GM10248 (cell line): ENCODE data around the gene NT5DC1.
A peak's percentile ranks its signal among the peaks of the same experiment; 100 is the strongest.

Experiments
- CTCF ChIA-PET: fragments of 300-600 bp; sonication (Branson Sonifier 250); formaldehyde crosslinking; extraction: SDS; loops from one replicate; lab custom pipeline; 2021; ENCODE audit warnings: antibody characterized with exemption; lab: Yijun Ruan, JAX
- POLR2A ChIA-PET: fragments of 350-650 bp; sonication (Branson Sonifier 250); formaldehyde crosslinking; extraction: SDS; loops from one replicate; lab custom pipeline; 2020; ENCODE audit warnings: antibody characterized with exemption; lab: Yijun Ruan, JAX
- DNase-seq: peaks from one replicate; pipeline ENCODE4 v3.0.0; 2012; ENCODE audit errors: extremely low spot score
- TF ChIP-seq, protein P1 (sequence below): IDR thresholded peaks from 2 replicates; pipeline ENCODE4 v1.5.1; 2012; ENCODE audit warnings: mild to moderate bottlenecking, low read depth; ENCODE audit errors: extremely low read depth, missing control alignments, control extremely low read depth

NT5DC1 gene

GRCh38 chr6:116271149-116271708 is 170.6 kb downstream of the NT5DC1 start:
- POLR2A ChIA-PET, result no interaction called here
- CTCF ChIA-PET, result interaction anchor here (1.2 to 5.6 kb wide), 8 partner anchors 8 to 294 kb away, joined by 3 to 49 read pairs (median 10); partner anchors contain the start of genes TSPYL1 and TSPYL4
- no peak for DNase-seq
- TF ChIP-seq, protein P1, sequence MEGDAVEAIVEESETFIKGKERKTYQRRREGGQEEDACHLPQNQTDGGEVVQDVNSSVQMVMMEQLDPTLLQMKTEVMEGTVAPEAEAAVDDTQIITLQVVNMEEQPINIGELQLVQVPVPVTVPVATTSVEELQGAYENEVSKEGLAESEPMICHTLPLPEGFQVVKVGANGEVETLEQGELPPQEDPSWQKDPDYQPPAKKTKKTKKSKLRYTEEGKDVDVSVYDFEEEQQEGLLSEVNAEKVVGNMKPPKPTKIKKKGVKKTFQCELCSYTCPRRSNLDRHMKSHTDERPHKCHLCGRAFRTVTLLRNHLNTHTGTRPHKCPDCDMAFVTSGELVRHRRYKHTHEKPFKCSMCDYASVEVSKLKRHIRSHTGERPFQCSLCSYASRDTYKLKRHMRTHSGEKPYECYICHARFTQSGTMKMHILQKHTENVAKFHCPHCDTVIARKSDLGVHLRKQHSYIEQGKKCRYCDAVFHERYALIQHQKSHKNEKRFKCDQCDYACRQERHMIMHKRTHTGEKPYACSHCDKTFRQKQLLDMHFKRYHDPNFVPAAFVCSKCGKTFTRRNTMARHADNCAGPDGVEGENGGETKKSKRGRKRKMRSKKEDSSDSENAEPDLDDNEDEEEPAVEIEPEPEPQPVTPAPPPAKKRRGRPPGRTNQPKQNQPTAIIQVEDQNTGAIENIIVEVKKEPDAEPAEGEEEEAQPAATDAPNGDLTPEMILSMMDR, result no peak

- TF ChIP-seq, protein P1, result no peak
- CTCF ChIA-PET, result interaction anchor here (1.4 to 5.8 kb wide), 5 partner anchors 9 to 284 kb away, joined by 5 to 52 read pairs (median 15); no protein-coding TSS in a partner anchor
- no peak for DNase-seq
- POLR2A ChIA-PET, result no interaction called here
Observed at GRCh38 chr6:116277124-116277523, 176.5 kb downstream of the NT5DC1 start.

- no peak for DNase-seq
- POLR2A ChIA-PET, result interaction anchor here (0.9 kb wide), 1 partner anchor 25 kb away, joined by 4 read pairs; no protein-coding TSS in a partner anchor
- TF ChIP-seq, protein P1, result no peak
- CTCF ChIA-PET, result interaction anchor here (0.8 to 5.8 kb wide), 10 partner anchors 10 to 285 kb away, joined by 3 to 52 read pairs (median 7); partner anchors contain the start of gene TSPYL4
Observed at GRCh38 chr6:116278481-116278829, 177.8 kb downstream of the NT5DC1 start.

DNA sequence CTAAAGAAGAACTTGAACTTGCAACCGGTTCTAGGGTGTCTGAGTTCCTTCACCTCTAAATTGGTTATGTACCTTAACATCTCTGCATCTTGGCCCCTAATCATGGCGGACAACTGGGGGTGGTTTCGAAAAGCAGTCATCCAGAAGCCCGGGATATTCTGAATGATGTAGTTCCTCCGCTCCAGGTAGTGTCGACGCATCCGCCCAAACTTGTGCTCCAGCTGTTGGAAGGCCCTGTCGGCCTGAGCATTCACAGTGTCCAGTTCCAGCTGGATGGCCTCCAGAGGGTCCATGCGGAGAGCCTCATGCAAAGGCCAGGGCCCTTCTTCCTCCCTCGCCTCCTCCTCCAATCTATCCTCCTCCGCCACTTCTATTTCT is 178.2 kb downstream of the NT5DC1 start:
- TF ChIP-seq, protein P1, result no peak
- POLR2A ChIA-PET, result interaction anchor here (0.9 kb wide), 1 partner anchor 26 kb away, joined by 4 read pairs; no protein-coding TSS in a partner anchor
- DNase-seq, result no peak
- CTCF ChIA-PET, result interaction anchor here (0.8 to 5.8 kb wide), 13 partner anchors 10 to 284 kb away, joined by 3 to 52 read pairs (median 5); partner anchors contain the start of gene TSPYL4

DNA sequence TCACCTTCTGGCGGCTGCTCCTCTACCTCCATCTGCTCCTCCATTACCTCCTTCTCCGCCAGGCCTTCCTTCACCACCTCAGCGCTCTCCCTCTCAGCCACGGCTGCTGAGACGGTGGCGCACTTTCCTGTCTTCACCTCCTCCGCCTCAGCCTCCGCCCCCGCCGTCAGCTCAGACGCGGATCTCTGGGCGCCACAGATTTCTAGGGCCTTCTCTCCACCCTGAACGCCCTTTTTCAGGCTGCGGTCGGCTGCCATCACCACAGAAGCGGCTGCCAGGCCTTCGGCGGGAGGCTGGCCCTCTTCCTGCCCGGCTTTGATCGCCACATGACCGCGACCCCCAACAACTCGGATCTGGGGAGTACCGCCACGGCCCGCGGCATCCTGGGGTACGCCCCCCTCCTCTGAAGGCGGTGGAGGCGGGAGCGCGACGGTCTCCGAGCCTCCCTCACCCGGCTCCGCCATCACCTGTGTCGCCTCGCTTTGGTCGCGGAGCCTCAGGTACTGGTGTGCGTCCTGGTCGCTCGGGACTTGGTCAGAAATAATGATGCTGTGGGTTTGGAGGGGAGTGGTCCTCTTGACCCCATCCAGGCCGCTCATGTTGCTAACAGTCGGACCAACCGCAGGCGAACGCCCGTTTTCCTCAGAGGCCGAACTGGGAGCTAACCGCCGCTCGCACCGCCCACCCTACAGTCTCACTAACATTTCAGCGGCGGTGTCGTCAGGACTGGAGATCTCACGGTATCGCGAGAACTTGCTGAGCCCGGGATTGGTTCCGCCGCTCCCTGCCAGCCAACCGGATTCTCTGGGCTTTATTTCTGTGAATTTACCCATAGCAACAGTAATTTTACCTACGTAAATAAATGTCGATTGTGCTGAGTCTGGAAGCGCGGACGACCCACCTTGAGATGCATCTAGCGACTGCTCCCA is 178.8 kb downstream of the NT5DC1 start, which contains the start of gene TSPYL1:
TSPYL1 (minus strand) TSS at position 699 of the 929 bp plus-strand sequence; CDS start at position 599, 100 bp downstream.
- DNase-seq, result peak; percentile 93
- POLR2A ChIA-PET, result interaction anchor here (0.9 kb wide), 1 partner anchor 26 kb away, joined by 4 read pairs; no protein-coding TSS in a partner anchor
- CTCF ChIA-PET, result interaction anchor here (0.9 to 5.8 kb wide), 15 partner anchors 8 to 365 kb away, joined by 3 to 52 read pairs (median 5); partner anchors contain the start of gene TSPYL4
- TF ChIP-seq, protein P1, result peak; percentile 21
